Chondrocyte (in vitro differentiated cells): ENCODE measurements around the gene CDCA8. TPM values are rescaled to one million over a fixed set of nuclear protein-coding genes. Genes with fewer than 3 reads are reported as not detected.

Experiments
- DNase-seq: peaks from one replicate; pipeline ENCODE4 v3.0.0; 2021; ENCODE audit warnings: mixed read lengths, low spot score
- H3K27ac Mint-ChIP-seq: one replicate; pipeline ENCODE4 v1.8.0; 2021; ENCODE audit warnings: mild to moderate bottlenecking, moderate library complexity, mixed read lengths; ENCODE audit not compliant: unreplicated experiment
- H3K27me3 Mint-ChIP-seq: 2 replicates; pipeline ENCODE4 v1.8.0; 2021; ENCODE audit warnings: low read depth, mixed read lengths
- H3K36me3 Mint-ChIP-seq: 2 replicates; pipeline ENCODE4 v1.8.0; 2021; ENCODE audit warnings: low read depth, mixed read lengths
- H3K4me1 Mint-ChIP-seq: 2 replicates; pipeline ENCODE4 v1.8.0; 2021; ENCODE audit warnings: low read depth, mild to moderate bottlenecking, mixed read lengths
- H3K4me3 Mint-ChIP-seq: one replicate; pipeline ENCODE4 v1.8.0; 2021; ENCODE audit warnings: mild to moderate bottlenecking, moderate library complexity, mixed read lengths; ENCODE audit not compliant: unreplicated experiment
- H3K9me3 Mint-ChIP-seq: 2 replicates; pipeline ENCODE4 v1.8.0; 2021; ENCODE audit warnings: low read depth, mixed read lengths
- total RNA-seq: library from RNA; stranded (reverse); gene quantifications from 3 replicates; pipeline ENCODE4 v1.2.1, GENCODE V29; 2021
- TF ChIP-seq, protein P1 (sequence below): fragments of 200-600 bp; sonication (generic); IDR thresholded peaks from 2 replicates; pipeline ENCODE4 v1.5.0; 2021; ENCODE audit warnings: antibody characterized with exemption, mild to moderate bottlenecking, moderate library complexity

Gene CDCA8
- total RNA-seq, 1 donor from 2014 or later, result 6.0 TPM

DNA sequence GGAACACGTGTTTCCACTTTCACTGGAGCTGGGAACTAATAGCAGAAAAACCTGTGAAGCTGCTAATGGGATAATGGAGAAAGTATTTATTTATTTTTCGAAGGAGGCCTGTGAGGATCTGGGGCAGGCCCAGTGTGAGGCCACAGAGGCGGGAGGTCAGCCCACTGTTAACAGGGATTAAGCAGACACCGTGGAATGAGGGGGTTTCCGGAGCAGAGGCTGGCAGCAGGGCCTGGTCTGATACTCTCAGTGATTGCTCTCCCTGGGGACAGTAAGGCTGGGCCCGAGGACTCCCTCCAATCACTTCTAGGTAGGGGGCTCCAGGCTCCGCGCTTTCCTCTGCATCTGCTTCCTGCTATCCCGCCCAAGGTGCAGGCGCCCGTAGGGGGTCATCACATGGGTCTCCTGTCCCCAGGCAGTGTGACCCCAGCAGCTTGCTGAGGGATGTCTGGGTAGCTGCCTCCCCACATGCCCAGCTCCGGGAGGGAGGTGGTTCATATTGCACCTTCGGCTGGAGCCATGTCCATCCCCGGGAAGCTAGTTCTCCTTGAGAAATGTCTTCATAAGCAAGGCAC lies 28.8 kb upstream of the CDCA8 start:
- H3K4me1 Mint-ChIP-seq, result peaks cover 5% of the 10 kb centered on the region
- DNase-seq, result peak; percentile 90
- H3K4me3 Mint-ChIP-seq, result no peak overlapping the region
- no peaks in the 10 kb centered on the region for H3K36me3 Mint-ChIP-seq
- TF ChIP-seq, protein P1, sequence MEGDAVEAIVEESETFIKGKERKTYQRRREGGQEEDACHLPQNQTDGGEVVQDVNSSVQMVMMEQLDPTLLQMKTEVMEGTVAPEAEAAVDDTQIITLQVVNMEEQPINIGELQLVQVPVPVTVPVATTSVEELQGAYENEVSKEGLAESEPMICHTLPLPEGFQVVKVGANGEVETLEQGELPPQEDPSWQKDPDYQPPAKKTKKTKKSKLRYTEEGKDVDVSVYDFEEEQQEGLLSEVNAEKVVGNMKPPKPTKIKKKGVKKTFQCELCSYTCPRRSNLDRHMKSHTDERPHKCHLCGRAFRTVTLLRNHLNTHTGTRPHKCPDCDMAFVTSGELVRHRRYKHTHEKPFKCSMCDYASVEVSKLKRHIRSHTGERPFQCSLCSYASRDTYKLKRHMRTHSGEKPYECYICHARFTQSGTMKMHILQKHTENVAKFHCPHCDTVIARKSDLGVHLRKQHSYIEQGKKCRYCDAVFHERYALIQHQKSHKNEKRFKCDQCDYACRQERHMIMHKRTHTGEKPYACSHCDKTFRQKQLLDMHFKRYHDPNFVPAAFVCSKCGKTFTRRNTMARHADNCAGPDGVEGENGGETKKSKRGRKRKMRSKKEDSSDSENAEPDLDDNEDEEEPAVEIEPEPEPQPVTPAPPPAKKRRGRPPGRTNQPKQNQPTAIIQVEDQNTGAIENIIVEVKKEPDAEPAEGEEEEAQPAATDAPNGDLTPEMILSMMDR, result no peak
- no peaks in the 10 kb centered on the region for H3K9me3 Mint-ChIP-seq
- H3K27me3 Mint-ChIP-seq, result peaks cover 12% of the 10 kb centered on the region
- no peak overlapping the region for H3K27ac Mint-ChIP-seq

DNA sequence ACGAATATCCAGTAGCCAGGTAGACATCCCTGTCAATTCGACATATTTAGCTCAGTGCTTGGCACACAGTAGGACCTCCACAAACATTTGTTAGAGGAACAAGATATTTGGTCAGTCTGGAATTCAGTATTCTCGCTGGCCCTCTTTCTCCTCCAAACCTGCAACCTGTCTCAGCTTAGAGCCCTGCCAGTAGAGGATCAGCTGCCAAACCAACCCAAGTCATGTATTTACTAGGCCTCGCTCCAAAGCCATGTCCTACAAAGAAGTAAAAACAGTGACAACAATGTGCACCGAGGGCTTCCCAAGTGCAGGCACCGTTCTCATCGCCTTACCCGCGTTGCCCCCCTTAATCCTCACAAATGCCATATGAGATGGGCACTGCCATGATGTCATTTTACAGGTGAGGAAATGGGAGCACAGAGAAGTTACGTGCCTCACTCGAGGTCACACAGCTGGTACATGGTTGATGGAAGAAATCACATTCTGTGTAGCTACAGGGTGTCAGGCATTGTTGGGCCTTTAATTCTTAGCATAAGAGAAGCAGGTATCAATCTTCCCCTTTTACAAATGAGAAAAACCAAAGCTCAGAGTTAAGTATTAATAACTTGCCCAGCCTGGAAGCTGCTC lies 26.0 kb upstream of the CDCA8 start:
- Mint-ChIP-seq H3K27ac (no peak overlapping the region), H3K9me3 (no peaks in the 10 kb centered on the region), H3K4me1 (peaks cover 5% of the 10 kb centered on the region), H3K4me3 (no peak overlapping the region), H3K27me3 (peaks cover 9% of the 10 kb centered on the region), H3K36me3 (no peaks in the 10 kb centered on the region)
- peak; percentile 14 for DNase-seq
- TF ChIP-seq, protein P1, result no peak

DNA sequence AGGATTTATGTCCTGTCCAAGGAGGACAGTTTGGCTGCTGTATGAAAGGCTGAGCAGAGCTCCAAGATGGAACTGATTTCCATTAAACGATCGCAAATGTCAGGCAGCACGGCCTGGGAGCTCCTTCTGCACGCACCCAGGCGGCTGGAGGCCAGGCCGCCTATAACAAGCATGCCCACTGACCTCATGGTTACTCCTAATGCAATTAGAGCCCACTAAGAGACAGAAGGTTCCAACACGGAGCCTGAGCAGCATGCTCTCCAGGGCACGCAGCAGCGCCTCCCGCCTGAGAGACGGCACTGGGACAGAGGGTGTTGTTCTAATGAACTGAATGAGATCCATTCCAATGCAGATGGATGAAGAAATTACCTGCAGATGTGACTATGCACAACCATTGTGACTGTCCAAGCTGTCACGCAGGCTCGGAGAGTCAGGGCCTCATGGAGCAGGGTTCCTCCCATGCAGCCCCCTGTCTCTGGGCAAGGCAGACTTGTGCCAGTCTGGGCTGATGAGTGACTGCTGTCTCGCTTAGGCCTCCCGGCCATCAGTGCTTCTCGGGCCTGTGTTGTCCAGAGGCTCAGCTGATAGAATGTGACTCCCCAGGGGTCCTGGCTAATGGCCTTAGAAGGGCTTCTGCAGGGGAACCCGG lies 25.2 kb upstream of the CDCA8 start:
- H3K4me1 Mint-ChIP-seq, result peaks cover 5% of the 10 kb centered on the region
- no peak overlapping the region for H3K4me3 Mint-ChIP-seq
- H3K36me3 Mint-ChIP-seq, result no peaks in the 10 kb centered on the region
- DNase-seq, result peak; percentile 61
- H3K27ac Mint-ChIP-seq, result no peak overlapping the region
- peaks cover 15% of the 10 kb centered on the region for H3K27me3 Mint-ChIP-seq
- TF ChIP-seq, protein P1, result no peak
- H3K9me3 Mint-ChIP-seq, result no peaks in the 10 kb centered on the region

DNA sequence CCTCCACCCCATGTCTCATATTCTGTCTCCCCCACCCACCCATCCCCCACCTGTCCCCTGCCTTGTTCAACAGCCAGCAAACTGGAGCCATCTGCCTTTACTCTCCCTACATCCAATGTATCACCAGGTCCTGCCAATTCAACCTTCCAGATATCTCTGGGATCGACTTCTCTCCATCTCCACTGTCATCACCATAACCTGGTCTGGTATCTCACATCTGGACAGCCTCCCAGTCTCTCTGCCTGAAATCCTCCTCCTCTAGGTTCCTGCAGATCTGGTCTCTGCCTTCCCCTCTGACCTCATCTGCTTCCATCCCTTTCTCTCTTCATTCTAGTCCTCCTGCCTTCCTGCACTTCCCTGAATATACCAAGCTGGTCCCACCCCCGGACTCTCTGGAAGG lies 22.2 kb upstream of the CDCA8 start:
- H3K9me3 Mint-ChIP-seq, result no peaks in the 10 kb centered on the region
- no peaks in the 10 kb centered on the region for H3K4me1 Mint-ChIP-seq
- DNase-seq, result no peak
- TF ChIP-seq, protein P1, result no peak
- H3K4me3 Mint-ChIP-seq, result no peak overlapping the region
- H3K36me3 Mint-ChIP-seq, result no peaks in the 10 kb centered on the region
- H3K27me3 Mint-ChIP-seq, result peaks cover 21% of the 10 kb centered on the region
- no peak overlapping the region for H3K27ac Mint-ChIP-seq

DNA sequence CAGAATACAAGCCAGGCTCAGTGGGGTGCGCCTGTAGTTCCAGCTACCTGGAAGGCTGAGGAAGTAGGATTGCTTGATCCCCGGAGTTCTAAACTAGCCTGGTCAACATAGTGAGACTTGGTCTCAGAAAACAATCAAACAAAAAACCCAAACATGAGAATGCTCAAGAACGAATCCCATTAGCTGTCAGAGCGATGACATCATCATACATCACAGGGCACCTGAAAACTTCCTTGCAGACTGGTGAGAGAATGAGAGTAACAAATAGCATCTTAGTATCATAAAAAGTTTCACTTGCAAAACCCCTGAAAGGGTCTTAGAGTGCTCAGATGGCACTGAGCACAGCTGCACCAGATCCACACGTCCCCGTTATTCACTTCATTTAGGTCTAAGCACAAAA lies 21.1 kb upstream of the CDCA8 start:
- Mint-ChIP-seq H3K27me3 (peaks cover 25% of the 10 kb centered on the region), H3K4me1 (no peaks in the 10 kb centered on the region), H3K9me3 (no peaks in the 10 kb centered on the region), H3K36me3 (no peaks in the 10 kb centered on the region), H3K4me3 (no peak overlapping the region), H3K27ac (no peak overlapping the region)
- no peak for DNase-seq
- TF ChIP-seq, protein P1, result no peak
